ENCODE data around the gene OSTC. TPM values are rescaled to one million over a fixed set of nuclear protein-coding genes. Genes with fewer than 3 reads are reported as not detected.
"Not testable (repeated sequence)": the region's sequence is repeated elsewhere in the genome, so short reads cannot be mapped to it uniquely, and the experiment has no call there.

The OSTC gene
- total RNA-seq, 2 donors from 2014 or later: 195 to 215 TPM

DNA sequence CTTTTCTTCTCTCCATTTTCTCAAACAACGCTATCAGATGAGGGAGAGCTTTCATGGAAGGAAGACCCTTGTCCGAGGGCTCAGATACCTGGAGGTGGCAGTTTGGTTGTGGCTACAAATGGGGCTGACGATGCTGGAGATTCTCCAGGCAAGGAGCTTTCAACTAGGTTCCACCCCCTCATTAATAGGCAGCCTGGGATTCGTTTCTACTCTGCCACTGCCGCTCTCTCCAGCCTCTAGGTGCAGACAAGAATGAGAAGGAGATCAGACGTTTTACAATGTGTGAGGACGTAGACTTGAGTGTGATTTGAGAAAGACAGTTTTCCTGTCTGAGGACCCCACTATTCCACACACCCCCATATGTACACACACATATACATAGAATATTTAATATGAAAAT lies 59.3 kb downstream of the OSTC start:
- Mint-ChIP-seq H3K4me3 (no peak overlapping the region), H3K4me1 (peaks cover 46% of the 10 kb centered on the region), H3K27ac (no peak overlapping the region), H3K36me3 (ENCODE audit: low read depth) (peaks cover 3% of the 10 kb centered on the region), H3K27me3 (ENCODE audit: insufficient read depth) (no peaks in the 10 kb centered on the region), H3K9me3 (peaks cover 6% of the 10 kb centered on the region)
- no peak overlapping the region for H3K9ac ChIP-seq (ENCODE audit: extremely low read depth, low read length, poor library complexity, severe bottlenecking)
- H3K27ac ChIP-seq (ENCODE audit: low read depth, low read length): no peak overlapping the region
- peaks cover 6% of the 10 kb centered on the region for H3K4me1 ChIP-seq (ENCODE audit: control insufficient read depth, insufficient read depth, low read length)
- no peaks in the 10 kb centered on the region for H3K36me3 ChIP-seq (ENCODE audit: control insufficient read depth, insufficient read depth, low read length)
- no peaks in the 10 kb centered on the region for H3K27me3 ChIP-seq (ENCODE audit: control insufficient read depth, insufficient read depth, low read length, poor library complexity, severe bottlenecking)
- TF ChIP-seq, protein P1, sequence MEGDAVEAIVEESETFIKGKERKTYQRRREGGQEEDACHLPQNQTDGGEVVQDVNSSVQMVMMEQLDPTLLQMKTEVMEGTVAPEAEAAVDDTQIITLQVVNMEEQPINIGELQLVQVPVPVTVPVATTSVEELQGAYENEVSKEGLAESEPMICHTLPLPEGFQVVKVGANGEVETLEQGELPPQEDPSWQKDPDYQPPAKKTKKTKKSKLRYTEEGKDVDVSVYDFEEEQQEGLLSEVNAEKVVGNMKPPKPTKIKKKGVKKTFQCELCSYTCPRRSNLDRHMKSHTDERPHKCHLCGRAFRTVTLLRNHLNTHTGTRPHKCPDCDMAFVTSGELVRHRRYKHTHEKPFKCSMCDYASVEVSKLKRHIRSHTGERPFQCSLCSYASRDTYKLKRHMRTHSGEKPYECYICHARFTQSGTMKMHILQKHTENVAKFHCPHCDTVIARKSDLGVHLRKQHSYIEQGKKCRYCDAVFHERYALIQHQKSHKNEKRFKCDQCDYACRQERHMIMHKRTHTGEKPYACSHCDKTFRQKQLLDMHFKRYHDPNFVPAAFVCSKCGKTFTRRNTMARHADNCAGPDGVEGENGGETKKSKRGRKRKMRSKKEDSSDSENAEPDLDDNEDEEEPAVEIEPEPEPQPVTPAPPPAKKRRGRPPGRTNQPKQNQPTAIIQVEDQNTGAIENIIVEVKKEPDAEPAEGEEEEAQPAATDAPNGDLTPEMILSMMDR (conservative IDR thresholded peaks at IDR 0.05): no peak
- DNase-seq: no peak
- peaks cover 10% of the 10 kb centered on the region for H3K9me3 ChIP-seq (ENCODE audit: control insufficient read depth, low read length)
- peak overlapping the region; percentile 47 for H3K4me3 ChIP-seq (ENCODE audit: low read length)
- WGBS, 2 experiments (ENCODE audit: insufficient coverage in 1 of 2, insufficient read length in 1 of 2): 83 to 93% methylated on average over 4 to 7 of the region's 7 CpGs

DNA sequence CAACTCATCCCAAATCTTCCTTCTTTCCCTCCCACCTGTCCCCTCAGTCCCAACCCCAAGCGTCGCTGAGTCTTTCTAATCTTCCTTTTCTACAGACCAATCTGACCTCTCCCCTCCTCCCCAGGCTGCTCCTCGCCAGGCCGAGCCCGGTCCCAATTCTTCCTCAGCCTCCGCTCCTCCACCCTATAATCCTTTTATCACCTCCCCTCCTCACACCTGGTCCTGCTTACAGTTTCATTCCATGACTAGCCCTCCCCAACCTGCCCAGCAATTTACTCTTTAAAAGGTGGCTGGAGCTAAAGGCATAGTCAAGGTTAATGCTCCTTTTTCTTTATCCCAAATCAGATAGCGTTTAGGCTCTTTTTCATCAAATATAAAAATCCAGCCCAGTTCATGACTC lies 60.2 kb downstream of the OSTC start:
- H3K27me3 Mint-ChIP-seq (ENCODE audit: insufficient read depth); H3K9me3 Mint-ChIP-seq; H3K27me3 ChIP-seq (ENCODE audit: control insufficient read depth, insufficient read depth, low read length, poor library complexity, severe bottlenecking); H3K9me3 ChIP-seq (ENCODE audit: control insufficient read depth, low read length); H3K27ac ChIP-seq (ENCODE audit: low read depth, low read length); H3K4me3 ChIP-seq (ENCODE audit: low read length); H3K36me3 Mint-ChIP-seq (ENCODE audit: low read depth); H3K36me3 ChIP-seq (ENCODE audit: control insufficient read depth, insufficient read depth, low read length); H3K9ac ChIP-seq (ENCODE audit: extremely low read depth, low read length, poor library complexity, severe bottlenecking): not testable (repeated sequence)
- H3K4me1 Mint-ChIP-seq: peaks cover 55% of the 10 kb centered on the region
- peaks cover 11% of the 10 kb centered on the region for H3K4me1 ChIP-seq (ENCODE audit: control insufficient read depth, insufficient read depth, low read length)
- DNase-seq: peak; percentile 67
- H3K4me3 Mint-ChIP-seq: peak overlapping the region; percentile 36
- 20 to 62% methylated on average over 7 of the region's 7 CpGs for WGBS, 2 experiments (ENCODE audit: insufficient coverage in 1 of 2, insufficient read length in 1 of 2)
- H3K27ac Mint-ChIP-seq: peak overlapping the region; percentile 89

DNA sequence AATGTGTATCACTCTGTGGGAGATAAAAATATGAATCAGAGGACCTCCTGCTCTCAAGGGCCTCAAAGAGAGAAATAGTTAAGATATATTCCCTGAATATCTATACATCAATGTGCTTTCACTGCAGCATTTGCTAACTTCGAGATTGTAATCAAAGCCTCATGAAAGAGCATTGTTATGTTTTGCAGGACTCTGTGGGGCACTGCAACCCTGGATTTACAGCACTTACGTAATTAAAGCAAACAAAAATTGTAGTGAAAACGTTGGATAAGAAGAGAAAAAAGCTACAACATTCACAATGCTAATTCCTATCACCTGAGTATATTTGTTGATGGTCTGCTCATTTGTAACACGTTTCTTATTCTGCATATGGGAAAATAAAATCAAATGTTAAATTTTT lies 64.5 kb downstream of the OSTC start:
- peak overlapping the region; percentile 9 for H3K4me3 Mint-ChIP-seq
- H3K36me3 Mint-ChIP-seq (ENCODE audit: low read depth): no peaks in the 10 kb centered on the region
- H3K27me3 ChIP-seq (ENCODE audit: control insufficient read depth, insufficient read depth, low read length, poor library complexity, severe bottlenecking): no peaks in the 10 kb centered on the region
- H3K4me1 ChIP-seq (ENCODE audit: control insufficient read depth, insufficient read depth, low read length): peaks cover 9% of the 10 kb centered on the region
- H3K27ac Mint-ChIP-seq: peak overlapping the region; percentile 94
- H3K4me1 Mint-ChIP-seq: peaks cover 58% of the 10 kb centered on the region
- TF ChIP-seq, protein P1 (conservative IDR thresholded peaks at IDR 0.05): no peak
- no peak overlapping the region for H3K27ac ChIP-seq (ENCODE audit: low read depth, low read length)
- peak; percentile 62 for DNase-seq
- peak overlapping the region; percentile 21 for H3K4me3 ChIP-seq (ENCODE audit: low read length)
- peak overlapping the region; percentile 42 for H3K9ac ChIP-seq (ENCODE audit: extremely low read depth, low read length, poor library complexity, severe bottlenecking)
- no peaks in the 10 kb centered on the region for H3K36me3 ChIP-seq (ENCODE audit: control insufficient read depth, insufficient read depth, low read length)
- no peaks in the 10 kb centered on the region for H3K27me3 Mint-ChIP-seq (ENCODE audit: insufficient read depth)
- WGBS, 2 experiments (ENCODE audit: insufficient coverage in 1 of 2, insufficient read length in 1 of 2): 13 to 34% methylated on average over 1 to 2 of the region's 4 CpGs
- H3K9me3 Mint-ChIP-seq: peaks cover 9% of the 10 kb centered on the region
- H3K9me3 ChIP-seq (ENCODE audit: control insufficient read depth, low read length): peaks cover 20% of the 10 kb centered on the region

DNA sequence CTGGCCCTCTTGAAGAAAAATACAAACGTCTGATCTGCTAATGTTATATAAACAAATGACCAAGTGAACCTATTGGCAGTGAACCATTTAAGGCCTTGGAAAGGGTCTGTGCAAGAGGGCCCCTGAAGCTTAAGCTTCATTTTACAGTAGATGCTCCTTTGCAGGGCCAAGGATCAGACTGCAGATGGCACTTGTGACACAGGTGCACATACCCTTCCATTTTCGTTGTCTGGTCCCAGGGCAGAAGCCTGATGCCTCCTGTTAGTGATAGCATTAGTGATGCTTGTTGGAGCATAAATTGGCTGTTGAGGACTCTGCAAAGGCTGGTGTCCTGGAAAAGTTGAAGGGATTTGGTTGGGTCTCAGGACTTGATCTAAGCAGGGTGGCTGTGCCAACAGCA lies 65.9 kb downstream of the OSTC start:
- Histone ChIP-seq H3K4me3 (ENCODE audit: low read length) (no peak overlapping the region), H3K27ac (ENCODE audit: low read depth, low read length) (no peak overlapping the region), H3K27me3 (ENCODE audit: control insufficient read depth, insufficient read depth, low read length, poor library complexity, severe bottlenecking) (no peaks in the 10 kb centered on the region), H3K36me3 (ENCODE audit: control insufficient read depth, insufficient read depth, low read length) (no peaks in the 10 kb centered on the region), H3K9me3 (ENCODE audit: control insufficient read depth, low read length) (peaks cover 26% of the 10 kb centered on the region), H3K4me1 (ENCODE audit: control insufficient read depth, insufficient read depth, low read length) (peaks cover 9% of the 10 kb centered on the region), H3K9ac (ENCODE audit: extremely low read depth, low read length, poor library complexity, severe bottlenecking) (no peak overlapping the region)
- TF ChIP-seq, protein P1 (conservative IDR thresholded peaks at IDR 0.05): no peak
- peaks cover 12% of the 10 kb centered on the region for H3K9me3 Mint-ChIP-seq
- no peak overlapping the region for H3K4me3 Mint-ChIP-seq
- no peaks in the 10 kb centered on the region for H3K36me3 Mint-ChIP-seq (ENCODE audit: low read depth)
- DNase-seq: no peak
- peaks cover 45% of the 10 kb centered on the region for H3K4me1 Mint-ChIP-seq
- no peaks in the 10 kb centered on the region for H3K27me3 Mint-ChIP-seq (ENCODE audit: insufficient read depth)
- WGBS, 2 experiments (ENCODE audit: insufficient coverage in 1 of 2, insufficient read length in 1 of 2): 48 to 50% methylated on average over 2 of the region's 2 CpGs
- no peak overlapping the region for H3K27ac Mint-ChIP-seq

Measured in endodermal cell (in vitro differentiated cells).